Right atrium auricular region (tissue), 2 donors: ENCODE data around the gene ENTHD1. TPM values are rescaled to one million over a fixed set of nuclear protein-coding genes. Genes with fewer than 3 reads are reported as not detected.

Experiments
- DNase-seq: peaks from one replicate; pipeline ENCODE4 v3.0.0-alpha.2; 2019; ENCODE audit warnings: low spot score
- H3K27ac ChIP-seq, 2 donors: fragments of 200-600 bp; sonication (generic); 1 replicate in 1 of 2; 2 replicates in 1 of 2; pipeline ENCODE4 v1.5.1; 2016 to 2019
- H3K27me3 ChIP-seq, 2 donors: fragments of 200-600 bp; sonication (generic); one replicate each; pipeline versions ENCODE4 v1.5.1 to v1.6.0; 2017 to 2019
- H3K36me3 ChIP-seq: fragments of 200-600 bp; sonication (generic); one replicate; pipeline ENCODE4 v1.5.1; 2016
- H3K4me1 ChIP-seq, 2 donors: fragments of 200-600 bp; sonication (generic); one replicate each; pipeline versions ENCODE4 v1.5.1 to v1.6.0; 2017 to 2019
- H3K4me3 ChIP-seq, 2 donors: fragments of 200-600 bp; sonication (generic); 1 replicate in 1 of 2; 2 replicates in 1 of 2; pipeline ENCODE4 v1.5.1; 2017 to 2019; ENCODE audit warnings: mild to moderate bottlenecking in 1 of 2, moderate library complexity in 1 of 2
- H3K9me3 ChIP-seq, 2 donors: fragments of 200-600 bp; sonication (generic); one replicate each; pipeline ENCODE4 v1.5.1; 2019
- CTCF ChIP-seq, 2 donors: fragments of 200-600 bp; sonication (generic); IDR thresholded peaks; one replicate each; pipeline ENCODE4 v1.5.1; 2019; ENCODE audit warnings: antibody characterized with exemption in 2 of 2
- total RNA-seq, 2 donors: library from RNA; depleted of rRNA; stranded (reverse); fragments of >200 nt; gene quantifications; one replicate each; pipeline ENCODE4 v1.1.0, GENCODE V29; 2016

ENTHD1 gene
- total RNA-seq, 2 donors from 2014 or later = not detected

GRCh38 chr22:39825661-39826102, 67.9 kb downstream of the ENTHD1 start:
- no peak overlapping the region for H3K4me3 ChIP-seq
- H3K36me3 ChIP-seq = no peaks in the 10 kb centered on the region
- no peaks in the 10 kb centered on the region for H3K4me1 ChIP-seq
- no peaks in the 10 kb centered on the region for H3K27me3 ChIP-seq
- H3K27ac ChIP-seq = no peak overlapping the region
- TF ChIP-seq CTCF (IDR thresholded peaks at IDR 0.05) = no peak
- DNase-seq = no peak
- H3K9me3 ChIP-seq = no peaks in the 10 kb centered on the region

GRCh38 chr22:39821008-39821407, 72.6 kb downstream of the ENTHD1 start:
- no peak overlapping the region for H3K4me3 ChIP-seq
- H3K9me3 ChIP-seq = no peaks in the 10 kb centered on the region
- DNase-seq = no peak
- H3K4me1 ChIP-seq = no peaks in the 10 kb centered on the region
- no peaks in the 10 kb centered on the region for H3K36me3 ChIP-seq
- no peak for TF ChIP-seq CTCF (IDR thresholded peaks at IDR 0.05)
- peaks cover 0 to 4% of the 10 kb centered on the region in 2 donors for H3K27me3 ChIP-seq
- no peak overlapping the region for H3K27ac ChIP-seq

GRCh38 chr22:39820256-39820655, 73.3 kb downstream of the ENTHD1 start:
- Histone ChIP-seq H3K9me3 (no peaks in the 10 kb centered on the region), H3K36me3 (no peaks in the 10 kb centered on the region), H3K27me3 (peaks cover 0 to 4% of the 10 kb centered on the region in 2 donors), H3K4me3 (no peak overlapping the region), H3K27ac (no peak overlapping the region), H3K4me1 (no peaks in the 10 kb centered on the region)
- no peak for TF ChIP-seq CTCF (IDR thresholded peaks at IDR 0.05)
- no peak for DNase-seq

GRCh38 chr22:39819429-39819828, 74.1 kb downstream of the ENTHD1 start:
- peaks cover 0 to 4% of the 10 kb centered on the region in 2 donors for H3K27me3 ChIP-seq
- no peak overlapping the region for H3K27ac ChIP-seq
- DNase-seq = no peak
- H3K9me3 ChIP-seq = no peaks in the 10 kb centered on the region
- TF ChIP-seq CTCF (IDR thresholded peaks at IDR 0.05) = no peak
- H3K4me1 ChIP-seq = no peaks in the 10 kb centered on the region
- no peak overlapping the region for H3K4me3 ChIP-seq
- H3K36me3 ChIP-seq = no peaks in the 10 kb centered on the region

- Histone ChIP-seq H3K4me3 (no peak overlapping the region), H3K9me3 (no peaks in the 10 kb centered on the region), H3K4me1 (no peaks in the 10 kb centered on the region), H3K27me3 (peaks cover 0 to 4% of the 10 kb centered on the region in 2 donors), H3K36me3 (no peaks in the 10 kb centered on the region), H3K27ac (no peak overlapping the region)
- no peak for DNase-seq
- no peak for TF ChIP-seq CTCF (IDR thresholded peaks at IDR 0.05)
These were observed 75.5 kb downstream of the ENTHD1 start for GRCh38 chr22:39818094-39818493.

- Histone ChIP-seq H3K9me3 (no peaks in the 10 kb centered on the region), H3K27ac (no peak overlapping the region), H3K4me3 (no peak overlapping the region), H3K27me3 (peaks cover 0 to 4% of the 10 kb centered on the region in 2 donors), H3K36me3 (no peaks in the 10 kb centered on the region), H3K4me1 (no peaks in the 10 kb centered on the region)
- no peak for TF ChIP-seq CTCF (IDR thresholded peaks at IDR 0.05)
- no peak for DNase-seq
These were observed 77.6 kb downstream of the ENTHD1 start for GRCh38 chr22:39815932-39816331.
